OCI-LY3 (cell line): ENCODE measurements around the gene PTPRN2.

Experiments used
- EZH2phosphoT487 ChIP-seq: fragments of 200-600 bp; shearing (Covaris generic); IDR thresholded peaks from 2 replicates; pipeline ENCODE4 v1.6.1; 2018; ENCODE audit warnings: antibody characterized with exemption, mixed run types, low read depth
- TF ChIP-seq, protein P1 (sequence below): fragments of 200-600, 300-600 bp; sonication (generic); IDR thresholded peaks from 2 replicates; pipeline ENCODE4 v1.5.1; 2014; ENCODE audit warnings: antibody characterized with exemption, low read length, low read depth

DNA sequence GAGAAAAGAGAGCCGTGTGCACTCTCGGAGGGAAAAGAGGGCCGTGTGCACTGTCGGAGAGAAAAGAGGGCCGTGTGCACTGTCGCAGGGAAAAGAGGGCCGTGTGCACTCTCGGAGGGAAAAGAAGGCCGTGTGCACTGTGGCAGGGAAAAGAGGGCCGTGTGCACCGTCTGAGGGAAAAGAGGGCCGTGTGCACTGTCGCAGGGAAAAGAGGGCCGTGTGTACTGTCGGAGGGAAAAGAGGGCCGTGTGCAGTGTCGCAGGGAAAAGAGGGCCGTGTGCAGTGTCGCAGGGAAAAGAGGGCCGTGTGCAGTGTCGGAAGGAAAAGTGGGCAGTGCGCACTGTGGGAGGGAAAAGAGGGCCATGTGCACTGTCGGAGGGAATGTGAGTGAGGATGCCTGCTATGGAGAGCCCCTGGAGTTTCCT lies 1062.1 kb downstream of the PTPRN2 start:
- TF ChIP-seq, protein P1, sequence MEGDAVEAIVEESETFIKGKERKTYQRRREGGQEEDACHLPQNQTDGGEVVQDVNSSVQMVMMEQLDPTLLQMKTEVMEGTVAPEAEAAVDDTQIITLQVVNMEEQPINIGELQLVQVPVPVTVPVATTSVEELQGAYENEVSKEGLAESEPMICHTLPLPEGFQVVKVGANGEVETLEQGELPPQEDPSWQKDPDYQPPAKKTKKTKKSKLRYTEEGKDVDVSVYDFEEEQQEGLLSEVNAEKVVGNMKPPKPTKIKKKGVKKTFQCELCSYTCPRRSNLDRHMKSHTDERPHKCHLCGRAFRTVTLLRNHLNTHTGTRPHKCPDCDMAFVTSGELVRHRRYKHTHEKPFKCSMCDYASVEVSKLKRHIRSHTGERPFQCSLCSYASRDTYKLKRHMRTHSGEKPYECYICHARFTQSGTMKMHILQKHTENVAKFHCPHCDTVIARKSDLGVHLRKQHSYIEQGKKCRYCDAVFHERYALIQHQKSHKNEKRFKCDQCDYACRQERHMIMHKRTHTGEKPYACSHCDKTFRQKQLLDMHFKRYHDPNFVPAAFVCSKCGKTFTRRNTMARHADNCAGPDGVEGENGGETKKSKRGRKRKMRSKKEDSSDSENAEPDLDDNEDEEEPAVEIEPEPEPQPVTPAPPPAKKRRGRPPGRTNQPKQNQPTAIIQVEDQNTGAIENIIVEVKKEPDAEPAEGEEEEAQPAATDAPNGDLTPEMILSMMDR = no peak
- TF ChIP-seq EZH2phosphoT487 = no peak
